ENCODE measurements around the gene FGFBP1. TPM values are rescaled to one million over a fixed set of nuclear protein-coding genes. Genes with fewer than 3 reads are reported as not detected.

Gene FGFBP1
- total and polyA plus RNA-seq, 2 donors (not counting 3 experiments of a cell fraction or from before 2014, with no cell fraction given): not detected

DNA sequence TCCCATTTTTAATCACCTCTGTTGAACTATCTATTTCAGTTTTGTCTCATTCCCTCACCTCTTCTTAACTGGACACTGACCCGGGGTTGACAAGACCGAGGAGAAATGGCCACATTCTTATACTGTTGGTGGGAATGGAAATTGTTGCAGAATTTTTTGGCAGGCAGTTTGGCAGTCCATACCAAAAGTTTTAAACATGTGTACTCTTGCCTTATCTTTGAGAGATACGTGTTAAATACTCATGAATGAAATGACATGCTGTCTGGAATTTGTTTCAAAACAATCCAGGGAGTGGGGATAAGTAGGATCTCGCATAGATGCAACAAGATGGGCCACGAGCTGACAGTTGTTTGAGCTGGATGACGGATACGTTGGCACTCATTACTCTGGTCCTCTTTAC is 12.1 kb downstream of the FGFBP1 start:
- Histone ChIP-seq H3K4me3 (replicated peaks in 1 of 3; ENCODE audit: insufficient read depth in 1 of 3, low read depth in 1 of 3, low read length in 3 of 3) (no peak overlapping the region), H3K27ac (ENCODE audit: insufficient read depth, low read depth, low read length) (no peak overlapping the region), H3K36me3 (ENCODE audit: control insufficient read depth in 2 of 2, extremely low read depth in 1 of 2, insufficient read depth in 2 of 2, low read length in 2 of 2) (no peaks in the 10 kb centered on the region), H3K9ac (replicated peaks; ENCODE audit: extremely low read depth, insufficient read depth, low read length) (no peak overlapping the region), H3K9me1 (replicated peaks; ENCODE audit: control insufficient read depth, extremely low read depth, insufficient read depth, low read length) (no peaks in the 10 kb centered on the region), H3K9me3 (replicated peaks; ENCODE audit: control insufficient read depth, insufficient read depth, low read length) (no peaks in the 10 kb centered on the region), H3K4me1 (ENCODE audit: control insufficient read depth, extremely low read depth, insufficient read depth, low read length) (peaks cover 3% of the 10 kb centered on the region), H3K79me2 (ENCODE audit: control insufficient read depth, insufficient read depth, low read length) (no peaks in the 10 kb centered on the region), H2AFZ (ENCODE audit: low read depth, low read length) (no peak overlapping the region), H4K20me1 (replicated peaks; ENCODE audit: control insufficient read depth, extremely low read depth, insufficient read depth, low read length) (no peaks in the 10 kb centered on the region), H3K4me2 (ENCODE audit: insufficient read depth, low read length) (no peak overlapping the region), H3K27me3 (ENCODE audit: control insufficient read depth in 2 of 2, insufficient read depth in 2 of 2, low read length in 2 of 2) (peaks cover 2 to 5% of the 10 kb centered on the region in 2 experiments)
- dilution Hi-C loops (cut with MboI; ENCODE audit: extremely low pct_ligation_motif_present, low sequenced_read_pairs): no loop called here
- no TSS peak for BruUV-seq (replicated peaks)
- POLR2A ChIA-PET: no interaction called here
- CTCF ChIA-PET: interaction anchor here (1.2 to 2.9 kb wide), 3 partner anchors 30 to 121 kb away, joined by 4 to 10 read pairs (median 5); no protein-coding TSS in a partner anchor
- TF ChIP-seq JUN (IDR thresholded peaks at IDR 0.05; ENCODE audit: borderline replicate concordance, insufficient read depth, insufficient read length, low read depth) (no peak), FOS (IDR thresholded peaks at IDR 0.05; ENCODE audit: borderline replicate concordance, insufficient read depth, low read length) (no peak), GATA2 (IDR thresholded peaks at IDR 0.05; ENCODE audit: insufficient read depth, insufficient read length, low read depth, low read length) (no peak), MAX (IDR thresholded peaks at IDR 0.05; ENCODE audit: insufficient read depth, insufficient read length) (no peak), POLR2AphosphoS5 (IDR thresholded peaks at IDR 0.05; ENCODE audit: insufficient read depth, low read depth, low read length) (no peak), POLR2A (IDR thresholded peaks at IDR 0.05; ENCODE audit: low read depth, low read length) (no peak), CTCF (IDR thresholded peaks at IDR 0.05; ENCODE audit: extremely low read depth in 1 of 2, insufficient read depth in 1 of 2, low read depth in 1 of 2, low read length in 2 of 2) (no peak), EZH2 (IDR thresholded peaks at IDR 0.05; ENCODE audit: borderline replicate concordance, low read depth, low read length, severe bottlenecking) (no peak), MYC (IDR thresholded peaks at IDR 0.05; ENCODE audit: low read depth, low read length) (no peak)
- intact Hi-C loops (cut with micrococcal nuclease): no loop called here
- no peak for DNase-seq (ENCODE audit: low read depth, low spot score)
- no peak for FAIRE-seq
